Measurements from ENCODE around the gene DEFB110.

DNA sequence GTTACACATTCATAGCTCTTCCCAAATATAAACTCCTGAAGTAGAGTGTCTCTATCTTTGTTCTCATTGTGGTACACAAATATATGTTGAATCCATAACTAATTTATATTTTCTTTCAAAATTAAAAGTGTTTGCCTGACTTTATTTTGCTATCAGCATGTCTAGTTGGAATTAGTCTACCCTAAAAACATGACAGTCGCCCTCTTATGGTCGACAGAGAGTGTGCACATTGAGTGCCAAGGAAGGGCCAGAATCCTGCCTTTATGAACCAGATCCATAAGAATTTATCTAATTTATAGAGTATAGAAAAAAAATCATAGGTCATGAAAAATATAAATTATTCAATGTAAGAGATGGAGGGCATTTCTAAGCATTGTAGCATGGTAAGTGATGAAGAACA lies 40.3 kb upstream of the DEFB110 start:
- TF ChIP-seq, protein P1, sequence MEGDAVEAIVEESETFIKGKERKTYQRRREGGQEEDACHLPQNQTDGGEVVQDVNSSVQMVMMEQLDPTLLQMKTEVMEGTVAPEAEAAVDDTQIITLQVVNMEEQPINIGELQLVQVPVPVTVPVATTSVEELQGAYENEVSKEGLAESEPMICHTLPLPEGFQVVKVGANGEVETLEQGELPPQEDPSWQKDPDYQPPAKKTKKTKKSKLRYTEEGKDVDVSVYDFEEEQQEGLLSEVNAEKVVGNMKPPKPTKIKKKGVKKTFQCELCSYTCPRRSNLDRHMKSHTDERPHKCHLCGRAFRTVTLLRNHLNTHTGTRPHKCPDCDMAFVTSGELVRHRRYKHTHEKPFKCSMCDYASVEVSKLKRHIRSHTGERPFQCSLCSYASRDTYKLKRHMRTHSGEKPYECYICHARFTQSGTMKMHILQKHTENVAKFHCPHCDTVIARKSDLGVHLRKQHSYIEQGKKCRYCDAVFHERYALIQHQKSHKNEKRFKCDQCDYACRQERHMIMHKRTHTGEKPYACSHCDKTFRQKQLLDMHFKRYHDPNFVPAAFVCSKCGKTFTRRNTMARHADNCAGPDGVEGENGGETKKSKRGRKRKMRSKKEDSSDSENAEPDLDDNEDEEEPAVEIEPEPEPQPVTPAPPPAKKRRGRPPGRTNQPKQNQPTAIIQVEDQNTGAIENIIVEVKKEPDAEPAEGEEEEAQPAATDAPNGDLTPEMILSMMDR (IDR thresholded peaks at IDR 0.05): no peak
- no peak for TF ChIP-seq POLR2A (IDR thresholded peaks at IDR 0.05)
